Lung (tissue), 12 donors: ENCODE data around the gene LARGE1. TPM values are rescaled to one million over a fixed set of nuclear protein-coding genes. Genes with fewer than 3 reads are reported as not detected.

ENCODE experiments used
- ATAC-seq: fragments of 200-7000 bp; cut with Tn5 transposase; one replicate; pipeline ENCODE4 v1.9.1; 2020; ENCODE audit warnings: moderate number of reproducible peaks; ENCODE audit not compliant: insufficient read depth, low FRiP score
- DNase-seq, 3 donors: peaks; one replicate each; pipeline ENCODE4 v3.0.0-alpha.2; 2013 to 2017
- H3K27ac ChIP-seq, 2 donors: one replicate each; pipeline ENCODE4 v1.5.1; 2013; ENCODE audit warnings: mild to moderate bottlenecking in 2 of 2, moderate library complexity in 2 of 2, control low read depth in 1 of 2, inconsistent platforms in 1 of 2, low read depth in 1 of 2, low read length in 1 of 2
- H3K27me3 ChIP-seq, 3 donors: one replicate each; pipeline ENCODE4 v1.5.1; 2013; ENCODE audit warnings: low read length in 2 of 3; ENCODE audit not compliant: control insufficient read depth in 3 of 3, insufficient read depth in 3 of 3
- H3K36me3 ChIP-seq, 4 donors: one replicate each; pipeline ENCODE4 v1.5.1; 2013; ENCODE audit warnings: low read length in 4 of 4, mild to moderate bottlenecking in 1 of 4, moderate library complexity in 1 of 4; ENCODE audit not compliant: control insufficient read depth in 4 of 4, insufficient read depth in 4 of 4
- H3K4me1 ChIP-seq, 5 donors: one replicate each; pipeline ENCODE4 v1.5.1; 2013; ENCODE audit warnings: low read length in 5 of 5, mild to moderate bottlenecking in 2 of 5, moderate library complexity in 1 of 5; ENCODE audit not compliant: control insufficient read depth in 5 of 5, insufficient read depth in 5 of 5
- H3K4me3 ChIP-seq: one replicate; pipeline ENCODE4 v1.5.1; 2013; ENCODE audit warnings: mild to moderate bottlenecking, control low read depth, moderate library complexity
- H3K9ac ChIP-seq, 2 donors: one replicate each; pipeline ENCODE4 v1.5.1; 2013; ENCODE audit warnings: low read length in 2 of 2, control low read depth in 1 of 2; ENCODE audit not compliant: insufficient read depth in 1 of 2
- H3K9me3 ChIP-seq, 4 donors: one replicate each; pipeline ENCODE4 v1.5.1; 2013; ENCODE audit warnings: low read length in 3 of 4, mild to moderate bottlenecking in 1 of 4, moderate library complexity in 1 of 4; ENCODE audit not compliant: control insufficient read depth in 4 of 4, insufficient read depth in 3 of 4
- WGBS, 2 donors: extraction: QIAGEN DNeasy Blood & Tissue Kit; methylation state at CpG; one replicate each; pipeline ENCODE4 v1.1.7; 2013; 5-methylcytosine and 5-hydroxymethylcytosine counted together
- polyA plus RNA-seq, 2 donors: library from polyadenylated mRNA; stranded (reverse); fragments of 200-250 nt; gene quantifications; one replicate each; pipeline ENCODE4 v1.2.1, GENCODE V29; 2013
- total RNA-seq, 2 donors: library from RNA; depleted of rRNA in 1 of 2; stranded (reverse); fragments of >200 nt in 1 of 2; gene quantifications; one replicate each; pipeline ENCODE4 v1.2.1, GENCODE V29; 2014 to 2021
- TF ChIP-seq, protein P1 (sequence below): IDR thresholded peaks from 2 replicates; pipeline ENCODE4 v1.5.1; 2012; ENCODE audit warnings: mild to moderate bottlenecking; ENCODE audit errors: control extremely low read depth, extremely low read depth
- donor health status: control.
- donor health status: control.
- donor health status: Bipolar disorder and iron deficiency.
- donor health status: healthy.
- donor health status: DM: yes; HTN: yes; CAD: no.

Gene LARGE1
- total and polyA plus RNA-seq, 4 donors, result 2.9 to 41.1 (median 15.4) TPM

DNA sequence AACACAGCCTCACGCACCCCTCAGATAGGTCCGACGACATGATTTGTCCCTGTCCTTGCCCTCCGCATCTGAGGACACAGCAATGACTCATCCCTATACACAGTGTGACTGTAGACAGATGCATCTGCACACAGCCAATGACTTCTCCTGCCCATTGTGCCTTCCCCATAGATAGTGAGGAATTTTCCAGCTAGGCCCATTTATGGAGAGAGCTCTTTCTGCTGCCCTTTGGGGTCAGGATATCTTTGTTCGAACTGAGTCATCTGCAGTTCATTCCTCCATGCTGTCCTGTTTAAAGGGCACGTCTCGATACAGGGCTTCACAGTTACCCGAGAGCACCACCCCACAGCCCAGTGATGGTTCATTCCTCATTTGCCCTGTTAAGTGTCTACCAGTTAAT, 96.7 kb downstream of the LARGE1 start:
- WGBS, 2 donors, result 79 to 83% methylated on average over 8 of the region's 8 CpGs
- no peak overlapping the region for H3K4me3 ChIP-seq
- H3K36me3 ChIP-seq, result no peaks in the 10 kb centered on the region
- DNase-seq, result no peak
- peaks cover 0 to 28% (median 3%) of the 10 kb centered on the region in 5 donors for H3K4me1 ChIP-seq
- TF ChIP-seq, protein P1, sequence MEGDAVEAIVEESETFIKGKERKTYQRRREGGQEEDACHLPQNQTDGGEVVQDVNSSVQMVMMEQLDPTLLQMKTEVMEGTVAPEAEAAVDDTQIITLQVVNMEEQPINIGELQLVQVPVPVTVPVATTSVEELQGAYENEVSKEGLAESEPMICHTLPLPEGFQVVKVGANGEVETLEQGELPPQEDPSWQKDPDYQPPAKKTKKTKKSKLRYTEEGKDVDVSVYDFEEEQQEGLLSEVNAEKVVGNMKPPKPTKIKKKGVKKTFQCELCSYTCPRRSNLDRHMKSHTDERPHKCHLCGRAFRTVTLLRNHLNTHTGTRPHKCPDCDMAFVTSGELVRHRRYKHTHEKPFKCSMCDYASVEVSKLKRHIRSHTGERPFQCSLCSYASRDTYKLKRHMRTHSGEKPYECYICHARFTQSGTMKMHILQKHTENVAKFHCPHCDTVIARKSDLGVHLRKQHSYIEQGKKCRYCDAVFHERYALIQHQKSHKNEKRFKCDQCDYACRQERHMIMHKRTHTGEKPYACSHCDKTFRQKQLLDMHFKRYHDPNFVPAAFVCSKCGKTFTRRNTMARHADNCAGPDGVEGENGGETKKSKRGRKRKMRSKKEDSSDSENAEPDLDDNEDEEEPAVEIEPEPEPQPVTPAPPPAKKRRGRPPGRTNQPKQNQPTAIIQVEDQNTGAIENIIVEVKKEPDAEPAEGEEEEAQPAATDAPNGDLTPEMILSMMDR, result no peak
- no peak overlapping the region for H3K9ac ChIP-seq
- peak overlapping the region in 1 of 2 donors; percentile 91 for H3K27ac ChIP-seq
- no peaks in the 10 kb centered on the region for H3K27me3 ChIP-seq
- H3K9me3 ChIP-seq, result peaks cover 0 to 2% (median 0%) of the 10 kb centered on the region in 4 donors
- ATAC-seq, result no peak

DNA sequence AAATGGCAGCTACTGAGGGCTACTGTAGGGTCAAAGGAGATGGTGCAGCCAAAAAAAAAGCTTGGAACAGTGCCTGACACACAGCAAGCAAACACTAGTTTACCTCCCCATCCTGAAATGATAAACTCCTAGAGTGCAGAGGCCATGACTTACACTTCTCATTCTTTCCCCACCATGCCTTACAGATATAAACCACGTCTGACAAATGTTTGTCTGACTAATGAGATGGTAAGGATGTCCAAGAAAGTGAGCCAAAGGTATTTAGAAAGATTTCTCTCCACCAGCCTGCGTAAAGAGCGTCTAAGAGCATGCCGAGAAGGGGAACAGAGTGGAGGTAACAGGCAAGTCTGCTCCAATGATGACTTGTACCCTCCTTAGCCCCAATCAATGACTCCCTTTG, 99.0 kb downstream of the LARGE1 start:
- no peak overlapping the region for H3K4me3 ChIP-seq
- H3K4me1 ChIP-seq, result peaks cover 0 to 25% (median 3%) of the 10 kb centered on the region in 5 donors
- no peaks in the 10 kb centered on the region for H3K9me3 ChIP-seq
- peak overlapping the region in 1 of 2 donors; percentile 65 for H3K27ac ChIP-seq
- no peaks in the 10 kb centered on the region for H3K27me3 ChIP-seq
- ATAC-seq (no peak), DNase-seq (no peak)
- no peaks in the 10 kb centered on the region for H3K36me3 ChIP-seq
- no peak overlapping the region for H3K9ac ChIP-seq
- TF ChIP-seq, protein P1, result no peak
- 84 to 90% methylated on average over 4 of the region's 4 CpGs for WGBS, 2 donors

DNA sequence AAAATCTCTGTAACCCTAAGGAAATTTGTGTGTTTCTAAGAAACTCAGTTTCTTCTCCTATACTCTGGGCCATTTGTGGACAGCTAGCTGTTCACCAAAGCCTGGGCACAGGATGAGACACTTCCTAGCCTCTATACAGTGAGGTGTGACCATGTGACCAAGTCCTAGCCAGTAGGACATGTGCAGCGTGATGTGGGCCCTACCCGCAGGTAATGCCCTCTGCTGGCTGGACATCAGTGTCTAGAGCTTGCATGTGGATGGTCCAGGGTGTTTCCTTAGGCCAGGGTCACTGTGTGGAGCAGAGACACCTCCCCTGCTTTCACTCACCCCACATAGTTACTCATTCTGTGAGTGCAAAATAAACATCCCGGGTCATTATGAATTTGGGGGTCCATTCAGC, 100.5 kb downstream of the LARGE1 start:
- no peak overlapping the region for H3K9ac ChIP-seq
- peaks cover 0 to 15% (median 5%) of the 10 kb centered on the region in 5 donors for H3K4me1 ChIP-seq
- no peaks in the 10 kb centered on the region for H3K9me3 ChIP-seq
- H3K36me3 ChIP-seq, result no peaks in the 10 kb centered on the region
- H3K27ac ChIP-seq, result no peak overlapping the region
- TF ChIP-seq, protein P1, result no peak
- DNase-seq, result no peak
- no peak overlapping the region for H3K4me3 ChIP-seq
- no peaks in the 10 kb centered on the region for H3K27me3 ChIP-seq
- 93 to 94% methylated on average over 3 of the region's 3 CpGs for WGBS, 2 donors
- ATAC-seq, result no peak

DNA sequence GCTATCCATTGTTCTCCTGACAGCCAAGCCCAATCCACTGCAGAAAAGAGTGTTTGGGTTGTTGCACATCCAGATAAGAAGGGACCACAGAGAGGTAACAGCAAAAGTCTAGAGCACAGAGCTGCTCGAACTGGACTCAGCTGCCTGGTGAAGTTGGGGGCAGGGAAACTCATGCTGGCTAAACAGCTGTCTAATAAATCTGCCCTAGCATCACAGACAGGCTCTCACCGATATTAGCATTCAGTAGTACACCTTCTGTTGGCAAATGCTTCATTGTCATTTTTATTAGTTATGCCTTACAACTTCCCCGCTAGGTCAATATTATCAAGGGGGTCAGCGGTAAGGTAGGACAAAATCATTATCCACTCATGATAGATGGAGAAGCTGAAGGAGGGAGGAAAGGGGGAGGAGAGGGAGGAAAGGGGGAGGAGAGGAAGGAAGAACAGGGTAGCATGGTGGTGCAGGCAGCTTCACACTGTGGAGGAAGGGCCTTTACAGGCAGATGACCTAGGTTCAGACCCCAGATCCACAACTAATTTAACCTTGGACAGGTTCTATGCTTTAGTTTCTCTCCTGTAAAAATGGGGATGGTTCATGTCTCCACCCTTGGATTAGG, 102.7 kb downstream of the LARGE1 start:
- no peaks in the 10 kb centered on the region for H3K9me3 ChIP-seq
- DNase-seq (no peak), ATAC-seq (no peak)
- TF ChIP-seq, protein P1, result no peak
- no peak overlapping the region for H3K27ac ChIP-seq
- H3K4me3 ChIP-seq, result no peak overlapping the region
- no peak overlapping the region for H3K9ac ChIP-seq
- H3K36me3 ChIP-seq, result peaks cover 0 to 4% (median 0%) of the 10 kb centered on the region in 4 donors
- peaks cover 0 to 8% (median 5%) of the 10 kb centered on the region in 5 donors for H3K4me1 ChIP-seq
- WGBS, 2 donors, result 78 to 82% methylated on average over 4 of the region's 4 CpGs
- no peaks in the 10 kb centered on the region for H3K27me3 ChIP-seq
